Measurements from ENCODE around the gene PPP4R3A.
A peak's percentile ranks its signal among the peaks of the same experiment; 100 is the strongest.
"Not testable (repeated sequence)": the region's sequence is repeated elsewhere in the genome, so short reads cannot be mapped to it uniquely, and the experiment has no call there.

PPP4R3A gene

DNA sequence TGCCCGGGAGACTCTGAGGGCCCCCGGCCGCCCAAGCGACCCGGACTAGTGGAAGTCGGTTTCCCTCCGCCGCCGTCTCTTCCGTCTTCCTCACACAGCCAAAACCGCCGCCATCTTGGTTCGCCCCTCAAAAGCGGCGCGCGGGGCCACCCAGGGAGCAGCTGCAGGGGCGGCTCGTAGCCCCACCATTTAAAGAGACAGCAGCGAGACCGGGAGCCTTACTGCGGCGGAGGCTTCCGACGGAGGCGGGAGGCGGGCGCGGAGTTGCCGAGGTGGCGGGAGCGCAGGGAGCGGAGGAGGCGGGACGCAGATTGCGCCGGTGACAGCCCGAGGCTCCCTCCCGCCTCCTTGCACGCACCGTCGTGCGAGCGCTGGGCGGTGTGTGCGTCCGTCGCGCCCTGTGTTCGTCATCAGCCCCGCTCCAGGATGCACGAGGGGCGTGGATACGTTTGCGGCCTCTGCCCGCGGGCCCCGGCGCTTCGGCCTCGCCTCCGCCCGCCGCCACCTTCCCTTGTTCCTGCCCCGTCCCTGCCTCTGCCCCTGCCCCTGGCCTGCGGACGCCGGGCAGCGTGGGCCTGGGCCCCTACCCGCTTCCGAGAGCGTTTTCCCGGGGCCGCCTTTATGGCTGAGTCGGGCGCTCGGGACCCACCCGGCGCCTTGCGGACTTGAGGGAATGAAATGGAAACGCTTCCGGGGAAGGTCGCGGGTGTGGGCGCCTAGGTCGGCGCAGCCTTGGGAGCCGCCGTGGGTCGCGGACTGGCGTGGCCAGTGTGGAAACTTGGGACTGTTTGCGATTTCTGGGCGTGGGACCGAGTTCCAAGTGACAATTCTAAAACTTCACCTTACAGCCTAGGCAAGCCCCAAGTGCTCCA, at the start of gene PPP4R3A:
Gene PPP4R3A (minus strand): TSS at position 140 of the 872 bp plus-strand sequence. CDS start 663 bp downstream, outside the sequence.
- DNase-seq: peak; percentile 87

DNA sequence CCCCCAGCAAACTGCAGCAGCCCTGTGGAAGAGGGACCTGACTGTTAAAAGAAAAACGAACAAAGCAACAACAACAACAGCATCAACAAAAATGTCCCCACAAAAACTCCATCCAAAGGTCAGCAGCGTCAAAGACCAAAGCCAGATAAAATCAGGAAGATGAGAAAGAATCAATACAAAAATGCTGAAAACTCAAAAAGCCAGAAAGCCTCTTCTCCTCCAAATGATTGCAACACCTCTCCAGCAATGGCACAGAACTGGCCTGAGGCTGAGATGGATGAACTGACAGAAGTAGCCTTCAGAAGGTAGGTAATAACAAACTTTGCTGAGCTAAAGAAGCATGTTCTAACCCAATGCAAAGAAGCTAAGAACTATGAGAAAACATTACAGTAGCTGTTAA, 45.4 kb upstream of the PPP4R3A start:
- DNase-seq: no peak

DNA sequence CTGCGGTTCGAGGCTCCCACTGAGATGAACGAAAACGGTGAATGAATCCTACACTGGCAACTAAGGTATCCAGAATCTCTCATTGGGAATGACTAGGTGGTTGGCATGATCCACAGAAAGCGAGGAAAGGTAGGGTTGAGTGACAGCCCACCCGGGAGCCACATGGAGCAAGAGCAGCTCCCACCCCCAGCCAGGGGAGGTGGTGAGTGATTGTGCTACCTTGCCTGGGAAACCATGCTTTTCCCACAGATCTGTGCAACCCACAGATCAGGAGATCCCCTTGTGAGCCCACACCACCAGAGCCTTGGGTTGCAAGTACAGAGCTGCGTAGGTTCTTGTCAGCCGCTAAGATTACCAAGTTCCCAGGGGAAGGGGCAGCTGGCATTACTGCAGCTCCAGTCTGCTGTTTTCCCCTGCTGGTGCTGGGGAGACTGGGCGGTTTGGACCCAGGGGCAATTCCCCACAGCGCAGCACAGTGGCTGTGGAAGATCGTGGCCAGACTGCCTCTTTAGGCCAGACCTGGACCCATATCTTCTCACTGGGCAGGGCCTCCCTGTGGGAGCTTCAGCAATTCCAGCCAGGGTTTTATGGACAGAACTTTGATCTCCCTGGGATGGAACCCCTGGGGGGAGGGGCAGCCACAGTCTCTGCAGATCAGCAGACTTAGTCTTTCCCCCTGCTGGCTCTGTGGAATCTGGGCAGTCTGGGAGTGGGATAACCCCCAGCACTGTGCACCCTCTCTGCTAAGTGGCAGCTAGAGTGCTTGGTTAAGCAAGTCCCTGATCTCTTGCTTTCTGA, 44.6 kb upstream of the PPP4R3A start:
- DNase-seq: no peak

DNA sequence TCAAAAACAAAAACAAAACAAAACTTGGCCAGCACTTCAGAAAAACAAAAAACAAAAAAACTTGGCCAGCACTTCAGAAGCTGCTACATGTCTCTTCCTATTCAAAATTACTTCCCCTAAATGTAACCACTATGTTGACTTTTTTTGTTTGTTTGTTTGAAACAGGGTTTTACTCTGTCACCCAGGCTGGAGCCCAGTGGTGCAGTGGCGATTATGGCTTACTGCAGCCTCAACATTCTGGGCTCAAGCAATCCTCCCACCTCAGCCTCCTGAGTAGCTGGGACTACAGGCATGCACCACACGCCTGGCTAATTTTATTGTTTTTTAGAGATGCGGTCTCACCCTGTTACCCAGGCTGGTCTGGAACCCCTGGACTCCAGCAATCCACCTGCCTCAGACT, 38.0 kb upstream of the PPP4R3A start:
- DNase-seq: no peak

DNA sequence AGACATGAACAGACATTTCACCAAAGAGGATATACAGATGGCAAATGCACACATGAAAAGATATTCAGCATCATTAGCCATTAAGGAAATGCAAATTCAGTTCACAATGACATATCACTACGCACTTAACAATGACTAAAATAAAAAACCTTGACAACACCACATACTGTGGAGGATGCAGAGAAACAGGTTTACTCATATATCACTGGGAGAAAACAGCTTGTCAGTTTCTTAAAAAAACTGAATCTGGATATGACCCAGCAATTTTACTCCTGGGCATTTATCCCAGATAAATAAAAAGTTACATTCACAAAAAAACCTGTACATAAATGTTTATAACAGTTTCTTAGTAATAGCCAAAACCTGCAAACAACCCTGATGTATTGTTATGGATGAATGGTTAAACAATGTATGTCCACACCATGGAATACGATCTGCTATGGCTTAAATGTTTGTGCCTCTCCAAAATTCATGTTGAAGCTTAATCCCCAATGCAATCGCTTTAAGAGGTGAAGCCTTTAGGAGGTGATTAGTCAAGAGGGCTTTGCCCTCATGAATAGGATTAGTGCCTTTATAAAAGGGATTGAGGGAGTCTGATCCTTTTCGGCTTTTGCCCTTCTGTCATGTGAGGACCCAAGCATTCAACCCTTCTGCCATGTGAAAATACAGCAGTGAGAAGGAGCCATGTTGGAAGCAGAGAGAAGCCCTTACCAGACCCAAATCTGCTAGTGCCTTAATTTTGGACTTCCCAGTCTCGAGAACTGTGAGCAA, 36.0 kb upstream of the PPP4R3A start:
- DNase-seq: no peak

DNA sequence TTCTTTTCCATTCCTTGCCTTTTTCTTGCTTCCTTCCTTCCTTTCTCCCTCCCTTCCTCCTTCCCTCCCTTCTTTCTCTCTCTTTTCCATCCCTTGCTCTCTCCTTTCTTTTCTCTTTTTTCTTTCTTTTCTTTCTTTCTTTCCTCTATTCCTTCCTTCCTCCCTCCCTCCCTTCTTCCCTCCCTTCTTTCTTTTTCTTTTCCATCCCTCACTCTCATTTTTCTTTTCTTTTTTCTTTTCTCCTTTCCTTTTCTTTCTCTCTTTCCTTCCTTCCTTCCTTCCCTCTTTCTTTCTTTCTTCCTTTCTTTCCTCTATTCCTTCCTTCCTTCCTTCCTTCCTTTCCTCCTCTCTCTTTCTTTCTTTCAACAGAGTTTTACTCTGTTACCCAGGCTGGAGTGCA, 35.1 kb upstream of the PPP4R3A start:
- DNase-seq: no peak

DNA sequence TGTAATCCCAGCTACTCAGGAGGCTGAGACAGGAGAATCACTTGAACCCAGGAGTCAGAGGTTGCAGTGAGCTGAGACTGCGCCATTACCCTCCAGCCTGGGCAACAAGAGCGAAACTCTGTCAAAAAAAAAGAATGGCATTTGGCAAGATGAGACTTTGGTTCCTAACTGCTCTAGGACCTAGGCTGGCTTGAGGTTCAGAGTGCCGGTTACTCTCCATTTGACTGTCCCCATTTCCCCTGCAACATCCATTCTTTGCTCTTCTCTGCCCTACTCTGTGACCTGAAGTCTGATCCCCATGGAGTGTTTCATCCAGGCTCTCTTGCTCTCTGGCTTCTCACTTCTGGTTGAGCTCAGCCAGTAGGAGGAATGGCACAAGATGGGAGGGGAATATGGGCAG, 26.2 kb upstream of the PPP4R3A start:
- DNase-seq: no peak

DNA sequence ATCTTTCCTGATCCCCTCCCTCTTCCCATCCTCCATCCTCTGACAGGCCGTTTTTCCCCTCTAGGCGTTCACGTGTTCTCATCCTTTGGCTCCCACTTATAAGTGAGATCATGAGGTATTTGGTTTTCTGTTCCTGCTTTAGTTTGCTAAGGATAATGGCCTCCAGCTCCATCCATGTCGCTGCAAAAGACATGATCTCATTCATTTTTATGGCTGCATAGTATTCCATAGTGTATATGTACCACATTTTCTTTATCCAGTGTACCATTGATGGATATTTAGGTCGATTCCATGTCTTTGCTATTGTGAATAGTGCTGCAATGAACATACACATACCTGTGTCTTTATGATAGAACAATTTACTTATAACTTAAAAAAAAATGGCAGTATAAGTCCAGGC, 23.9 kb upstream of the PPP4R3A start:
- not testable (repeated sequence) for DNase-seq

DNA sequence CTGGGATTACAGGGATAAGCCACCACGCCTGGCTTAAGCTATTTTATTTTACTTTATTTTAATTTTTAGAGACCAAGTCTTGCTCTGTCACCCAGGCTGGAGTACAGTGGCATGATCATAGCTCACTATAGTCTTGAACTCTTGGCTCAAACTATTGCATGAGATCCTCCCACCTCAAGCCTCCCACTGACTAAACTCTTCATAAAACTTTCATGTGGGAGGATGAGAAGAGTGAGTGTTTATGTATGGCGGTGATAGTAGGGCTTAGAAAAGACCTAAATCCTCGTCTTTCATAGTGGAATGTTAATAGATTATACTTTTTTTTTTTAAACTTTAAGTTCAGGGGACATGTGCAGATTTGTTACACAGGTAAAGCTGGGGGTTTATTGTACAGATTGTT, 23.5 kb upstream of the PPP4R3A start:
- no peak for DNase-seq

DNA sequence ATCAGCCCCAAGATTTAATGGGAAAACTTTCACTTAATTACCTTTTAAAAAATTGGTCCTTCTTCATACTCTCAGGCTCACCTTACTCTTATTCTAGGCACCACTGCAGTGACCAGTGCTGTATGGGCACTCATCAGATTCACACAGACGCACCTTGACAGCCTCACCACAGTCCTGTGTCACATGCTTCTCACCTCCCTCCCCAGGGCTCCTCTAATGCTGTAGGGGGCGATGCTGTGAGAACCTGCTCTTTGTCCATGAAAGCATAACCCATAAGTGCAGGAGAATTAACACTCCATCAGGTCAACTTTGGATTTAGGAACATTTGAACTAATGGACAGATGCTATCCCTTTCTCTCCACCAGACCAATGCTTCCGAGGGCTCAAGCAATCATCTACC, 13.9 kb upstream of the PPP4R3A start:
- no peak for DNase-seq

DNA sequence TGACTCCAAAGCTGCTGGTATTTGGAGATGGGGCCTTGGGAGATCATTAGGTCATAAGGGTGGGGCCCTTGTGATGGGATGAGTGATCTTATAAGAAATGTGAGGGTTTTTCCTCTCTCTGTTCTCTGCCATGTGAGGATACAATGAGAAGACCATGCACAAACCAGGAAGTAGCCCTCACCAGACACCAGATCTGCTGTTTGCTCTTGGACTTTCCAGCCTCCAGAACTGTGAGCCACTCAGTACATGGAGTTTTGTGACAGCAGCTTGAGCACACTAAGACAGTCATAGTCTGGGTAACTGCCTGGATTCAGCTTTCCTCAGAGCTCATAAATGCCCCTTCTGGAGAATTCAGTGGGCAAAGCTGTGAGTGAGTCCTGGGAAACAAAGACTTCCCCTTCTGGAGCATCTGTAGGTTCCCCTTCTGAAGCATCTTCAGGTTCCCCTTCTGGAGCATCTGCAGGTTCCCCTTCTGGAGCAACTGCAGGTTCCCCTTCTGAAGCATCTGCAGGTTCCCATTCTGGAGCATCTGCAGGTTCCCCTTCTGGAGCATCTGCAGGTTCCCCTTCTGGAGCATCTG, 11.0 kb upstream of the PPP4R3A start:
- DNase-seq: no peak

DNA sequence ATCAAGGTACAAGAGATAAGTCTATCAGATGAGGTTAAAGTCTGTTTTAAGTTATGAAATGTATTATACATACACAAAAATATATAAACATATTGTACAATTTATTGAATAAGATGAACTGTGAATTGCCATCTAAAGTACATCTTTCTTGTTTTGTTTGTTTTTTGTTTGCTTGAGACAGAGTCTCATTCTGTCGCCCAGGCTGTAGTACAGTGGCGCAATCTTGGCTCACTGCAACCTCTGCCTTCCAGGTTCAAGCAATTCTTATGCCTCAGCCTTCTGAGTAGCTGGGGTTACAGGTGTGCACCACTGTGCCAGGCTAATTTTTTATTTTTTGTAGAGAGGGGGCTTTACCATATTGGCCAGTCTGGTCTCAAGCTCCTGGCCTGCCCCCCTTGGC, 10.0 kb upstream of the PPP4R3A start:
- DNase-seq: no peak

DNA sequence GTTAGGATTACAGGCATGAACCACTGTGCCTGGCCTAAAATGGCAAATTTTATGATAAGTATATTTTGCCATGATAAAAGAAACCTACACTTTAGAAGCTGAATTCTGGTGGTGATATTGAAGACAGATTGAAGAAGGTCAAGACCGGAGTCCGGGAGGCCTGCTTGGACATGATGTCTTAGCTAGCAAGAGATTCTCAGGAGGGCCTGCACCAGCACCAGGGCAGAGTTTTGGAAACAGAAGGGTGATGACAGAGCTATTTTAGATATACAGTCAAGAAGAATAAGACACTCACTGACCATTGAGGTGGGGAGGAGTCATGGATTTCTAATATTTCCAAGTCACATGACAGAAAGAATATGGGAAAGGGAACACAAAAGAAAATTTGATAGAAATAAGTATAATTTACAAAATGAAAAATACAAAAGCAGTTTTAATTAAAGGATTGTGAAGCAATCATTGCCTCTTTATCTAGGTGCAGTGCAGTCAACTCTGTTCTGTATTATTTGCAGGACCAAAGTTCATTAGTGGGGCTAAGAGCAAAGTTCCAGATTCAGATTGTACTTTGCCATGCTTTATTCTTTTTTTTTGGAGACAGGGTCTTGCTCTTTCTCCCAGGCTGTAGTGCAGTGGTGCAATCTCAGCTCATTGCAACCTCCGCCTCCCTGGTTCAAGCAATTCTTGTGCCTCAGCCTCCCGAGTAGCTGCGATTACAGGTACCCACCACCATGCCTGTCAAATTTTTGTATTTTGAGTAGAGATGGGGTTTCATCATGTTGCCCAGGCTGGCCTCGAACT, 9.3 kb upstream of the PPP4R3A start:
- DNase-seq: no peak

DNA sequence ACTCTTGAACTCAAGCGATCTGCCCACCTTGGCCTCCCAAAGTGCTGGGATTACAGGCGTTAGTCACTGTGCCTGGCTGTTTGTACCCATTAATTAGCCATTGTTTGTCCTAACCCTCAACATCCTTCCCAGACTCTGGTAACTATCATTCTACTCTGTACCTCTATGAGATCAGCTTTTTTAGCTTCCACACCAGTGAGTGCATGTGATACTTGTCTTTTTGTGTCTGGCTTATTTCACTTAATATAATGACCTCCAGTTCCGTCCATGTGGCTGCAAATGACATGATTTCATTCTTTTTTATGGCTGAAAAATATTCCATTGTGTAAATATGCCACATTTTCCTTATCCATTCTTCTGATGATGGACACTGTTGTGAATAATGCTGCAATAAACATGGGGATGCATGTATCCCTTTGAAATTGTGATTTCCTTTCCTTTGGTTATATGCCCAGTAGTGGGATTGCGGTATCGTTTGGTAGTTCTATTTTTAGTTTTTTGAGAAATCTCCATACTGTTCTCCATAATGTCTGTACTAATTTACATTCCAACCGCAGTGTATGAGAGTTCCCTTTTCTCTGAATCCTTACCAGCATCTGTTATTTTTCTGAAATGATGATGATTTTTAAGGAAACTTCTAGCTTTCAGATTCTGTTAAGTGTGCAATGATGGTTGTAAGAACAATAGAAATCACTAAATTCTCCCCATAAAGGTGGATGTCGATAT, 6.7 kb upstream of the PPP4R3A start:
- no peak for DNase-seq

DNA sequence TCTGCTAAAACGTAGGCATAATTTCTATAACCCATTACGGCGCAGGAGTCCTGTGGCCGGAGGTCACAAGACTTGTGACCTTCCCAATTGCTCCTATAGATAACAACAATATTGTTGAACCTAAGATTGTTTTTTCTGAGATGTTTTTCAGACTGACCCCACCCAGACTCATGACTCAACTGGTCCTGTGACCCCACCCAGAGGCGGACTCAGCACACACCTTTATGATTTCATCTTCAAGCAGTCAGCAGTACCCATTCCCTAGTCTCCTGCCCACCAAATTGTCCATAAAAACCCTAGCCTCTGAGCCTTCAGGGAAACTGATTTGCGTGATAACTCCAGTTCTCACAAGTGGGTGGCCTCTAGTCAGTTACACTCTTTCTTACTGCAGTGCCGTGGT, 5.9 kb upstream of the PPP4R3A start:
- DNase-seq: no peak

DNA sequence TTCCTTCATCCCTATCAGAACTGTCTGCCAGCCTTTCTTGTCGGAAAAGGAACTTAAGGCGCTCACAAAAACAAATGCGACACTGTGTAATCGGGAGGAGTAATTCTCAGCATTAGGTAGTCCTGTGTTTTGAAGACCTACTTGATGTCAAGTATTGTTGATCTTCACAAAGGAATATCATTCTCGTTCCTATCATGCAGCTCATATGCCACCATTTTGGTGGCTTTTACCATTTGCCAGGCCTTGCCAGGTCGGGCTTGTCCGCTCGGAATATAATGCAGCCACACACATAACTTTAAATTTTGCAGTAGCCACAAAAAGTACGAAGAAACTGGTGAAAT, 903 bp upstream of the PPP4R3A start:
- DNase-seq: no peak

DNA sequence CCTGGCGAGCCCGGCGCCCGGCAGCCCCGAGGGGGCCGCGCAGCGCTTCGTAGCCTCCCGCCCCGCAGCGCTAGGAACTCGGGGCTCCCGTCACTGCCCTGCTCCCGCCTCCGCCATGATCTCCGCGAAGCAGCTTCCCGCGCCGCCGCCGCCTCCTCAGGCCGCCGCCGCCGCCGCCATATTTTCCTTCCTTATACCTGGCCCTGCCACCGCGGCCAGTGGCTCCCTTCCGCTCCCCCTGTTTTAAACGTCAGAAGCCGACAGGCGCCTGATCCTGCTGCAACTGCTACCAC, 286 bp downstream of the PPP4R3A start:
- no peak for DNase-seq

DNA sequence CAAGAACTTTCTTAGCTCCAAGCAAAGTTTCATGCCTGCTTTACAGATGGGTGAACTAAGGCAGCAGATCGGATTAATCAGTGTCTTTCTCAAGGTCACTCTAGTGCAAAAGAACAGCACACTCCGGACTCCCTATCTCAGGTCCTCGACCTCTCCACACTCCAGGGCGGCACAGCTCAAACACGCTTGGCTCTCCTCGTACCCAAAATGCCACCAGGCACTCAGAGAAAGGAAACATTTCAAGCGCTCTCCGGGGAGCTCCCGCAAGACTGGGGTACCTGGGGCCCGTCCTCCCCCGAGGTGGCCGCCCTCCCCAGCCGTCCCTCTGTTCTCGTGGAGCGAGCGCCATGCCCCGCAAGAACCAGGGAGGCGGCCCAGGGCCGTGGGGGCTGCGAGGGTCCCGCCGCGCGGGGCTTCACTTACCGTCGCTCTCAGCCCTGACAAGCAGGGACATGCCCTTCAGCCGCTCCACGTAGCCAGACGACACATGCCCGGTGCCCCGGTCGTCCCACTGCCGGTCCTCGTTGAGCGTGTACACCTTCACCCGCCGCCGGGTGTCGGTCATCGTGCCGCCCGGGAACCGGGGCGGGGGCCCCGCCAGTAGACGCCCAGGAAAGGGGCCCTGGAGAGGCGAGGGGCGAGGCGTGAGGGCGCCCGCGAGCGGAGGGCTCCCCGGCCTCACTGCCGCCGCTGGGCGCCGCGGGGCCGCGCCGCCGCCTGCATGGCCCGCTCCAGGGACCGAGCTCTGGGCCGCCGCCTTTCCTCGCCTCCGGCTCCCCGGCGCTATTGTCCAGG, 830 bp downstream of the PPP4R3A start:
- DNase-seq: peak; percentile 20

DNA sequence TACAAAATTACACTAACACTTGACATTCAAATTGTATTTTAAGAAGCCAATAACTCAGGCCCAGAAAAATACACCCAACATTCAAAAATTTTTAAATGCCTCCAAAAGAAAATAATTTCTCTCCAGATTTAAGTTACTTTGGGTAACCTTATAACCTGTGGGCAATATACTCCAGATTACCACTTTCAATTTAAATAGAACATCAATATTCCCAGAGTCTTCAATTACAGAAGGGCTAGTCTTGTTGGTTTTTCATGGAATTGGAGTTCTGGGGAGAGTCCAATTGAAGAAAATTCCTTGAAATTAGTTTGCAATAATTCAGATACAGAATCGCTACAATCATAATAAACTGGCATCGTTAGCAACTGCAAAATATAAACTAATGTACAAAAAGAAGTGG, 2.0 kb downstream of the PPP4R3A start:
- no peak for DNase-seq

DNA sequence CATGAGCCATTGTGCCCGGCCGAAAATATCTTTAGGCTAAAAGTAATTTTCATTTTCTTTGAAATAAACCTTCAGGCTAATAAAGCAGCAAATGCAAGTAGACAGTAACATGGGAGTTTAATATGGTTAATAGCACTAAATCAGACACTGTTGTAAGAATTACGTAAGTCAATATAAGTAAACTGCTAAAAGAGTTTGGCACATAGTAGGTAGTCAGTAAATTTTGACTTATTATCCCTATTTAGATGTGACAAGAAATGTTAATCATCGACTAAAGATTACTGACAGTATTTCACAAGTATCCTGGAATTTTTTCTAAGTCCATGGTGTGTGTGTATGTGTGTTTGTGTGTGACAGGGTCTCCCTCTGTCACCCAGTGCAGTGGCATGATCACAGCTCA, 3.9 kb downstream of the PPP4R3A start:
- no peak for DNase-seq

DNA sequence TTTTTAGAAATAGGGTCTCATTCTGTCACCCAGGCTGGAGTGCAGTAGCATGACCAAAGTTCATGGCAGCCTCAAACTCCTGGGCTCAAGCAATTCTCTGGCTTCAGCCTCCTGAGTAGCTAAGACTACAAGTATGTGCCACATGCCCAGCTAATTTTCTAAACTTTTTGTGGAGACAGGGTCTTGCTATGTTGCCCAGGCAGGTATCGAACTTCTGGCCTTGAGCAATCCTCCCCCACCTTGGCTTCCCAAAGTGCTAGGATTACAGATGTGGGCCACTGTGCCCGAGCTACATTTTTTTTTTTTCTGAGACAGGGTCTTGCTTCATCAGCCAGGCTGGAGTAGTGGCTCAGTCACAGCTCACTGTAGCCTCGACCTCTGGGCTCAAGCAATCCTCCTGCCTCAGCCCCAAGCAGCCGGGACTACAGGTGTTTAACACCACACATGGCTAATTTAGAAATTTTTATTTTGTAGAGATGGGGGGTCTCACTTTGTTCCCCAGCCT, 7.1 kb downstream of the PPP4R3A start:
- no peak for DNase-seq
